GM12872 (cell line): ENCODE data around the gene CYP26B1.

Source experiments
- CTCF ChIP-seq: IDR thresholded peaks from 3 replicates; pipeline ENCODE4 v1.5.1; 2011; ENCODE audit warnings: low read depth, mild to moderate bottlenecking, low read length, moderate library complexity; ENCODE audit not compliant: insufficient read depth

CYP26B1 gene

GRCh38 chr2:72139874-72140620 is 7.6 kb downstream of the CYP26B1 start:
- TF ChIP-seq CTCF: no peak

DNA sequence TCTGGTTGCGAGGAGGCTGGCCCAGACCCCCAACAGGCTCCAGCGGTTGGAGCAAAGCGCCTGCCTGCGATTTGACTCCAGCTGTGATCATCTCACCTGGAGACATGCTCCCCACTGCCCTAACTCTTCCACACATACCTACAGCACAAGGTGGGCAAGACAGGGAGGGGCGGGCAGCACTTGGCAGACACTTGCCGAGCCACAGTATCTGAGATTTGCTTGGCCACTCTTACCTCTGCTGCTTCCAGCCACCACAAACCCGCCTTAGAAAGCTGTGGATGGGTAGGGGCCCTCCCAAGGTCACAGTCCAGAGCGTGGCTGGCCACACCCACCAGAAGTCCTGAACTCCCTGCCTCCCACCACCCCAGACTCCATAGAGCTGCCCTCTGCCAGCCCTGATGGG is 8.2 kb downstream of the CYP26B1 start:
- TF ChIP-seq CTCF: no peak

GRCh38 chr2:72138921-72139381 is 8.7 kb downstream of the CYP26B1 start:
- TF ChIP-seq CTCF: no peak

- TF ChIP-seq CTCF: no peak
Observed at GRCh38 chr2:72138011-72138881, 9.4 kb downstream of the CYP26B1 start.

DNA sequence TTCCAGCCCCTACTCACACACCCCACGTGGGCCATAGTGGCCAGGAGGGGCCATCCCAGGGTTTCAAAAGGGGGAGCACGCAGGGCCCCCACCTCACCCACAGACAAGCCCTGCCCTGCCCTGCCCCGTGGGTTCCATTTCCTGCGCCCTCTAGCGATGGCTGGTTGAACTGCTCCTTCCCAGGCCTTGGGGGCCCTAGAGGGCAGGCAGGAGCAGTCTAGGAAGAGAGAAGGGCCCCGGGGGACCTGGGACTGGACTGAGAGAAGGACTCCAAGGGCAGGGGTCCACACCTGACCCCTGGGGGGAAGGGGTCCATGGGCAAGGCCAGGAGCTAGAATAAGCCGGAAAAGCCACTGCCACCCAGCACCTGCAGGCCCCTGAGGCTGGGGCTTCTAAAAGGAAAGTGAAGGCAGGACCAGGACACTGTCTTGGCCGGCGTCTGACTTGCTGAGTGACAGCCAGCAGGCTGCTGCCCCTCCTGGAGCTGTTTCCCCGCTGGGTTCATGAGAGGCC is 10.1 kb downstream of the CYP26B1 start:
- peak; percentile 85 for TF ChIP-seq CTCF

- TF ChIP-seq CTCF: no peak
Observed at GRCh38 chr2:72136933-72137497, 10.6 kb downstream of the CYP26B1 start.

DNA sequence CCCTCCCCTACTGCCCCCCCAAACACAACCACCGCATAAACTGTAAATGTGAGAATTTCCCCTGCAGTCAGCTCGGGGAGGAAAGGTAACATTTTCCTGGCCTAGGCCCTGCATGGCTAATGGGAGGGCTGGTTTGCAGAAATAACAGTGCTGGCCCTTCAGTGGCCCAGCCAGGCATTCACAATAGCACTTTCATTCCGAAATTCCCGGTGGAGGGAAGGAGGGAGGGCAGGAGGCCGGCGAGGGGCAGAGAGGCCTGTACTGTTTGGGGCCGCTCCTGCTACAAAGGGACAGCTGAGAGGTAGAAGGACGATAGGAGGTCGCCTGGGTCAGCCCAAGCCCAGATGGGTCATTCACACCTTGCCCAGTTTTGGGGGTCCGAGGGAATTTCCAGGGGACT is 11.3 kb downstream of the CYP26B1 start:
- no peak for TF ChIP-seq CTCF
